Measurements from ENCODE around the gene FUT7.
"Not testable (repeated sequence)": the region's sequence is repeated elsewhere in the genome, so short reads cannot be mapped to it uniquely, and the experiment has no call there.

The FUT7 gene

DNA sequence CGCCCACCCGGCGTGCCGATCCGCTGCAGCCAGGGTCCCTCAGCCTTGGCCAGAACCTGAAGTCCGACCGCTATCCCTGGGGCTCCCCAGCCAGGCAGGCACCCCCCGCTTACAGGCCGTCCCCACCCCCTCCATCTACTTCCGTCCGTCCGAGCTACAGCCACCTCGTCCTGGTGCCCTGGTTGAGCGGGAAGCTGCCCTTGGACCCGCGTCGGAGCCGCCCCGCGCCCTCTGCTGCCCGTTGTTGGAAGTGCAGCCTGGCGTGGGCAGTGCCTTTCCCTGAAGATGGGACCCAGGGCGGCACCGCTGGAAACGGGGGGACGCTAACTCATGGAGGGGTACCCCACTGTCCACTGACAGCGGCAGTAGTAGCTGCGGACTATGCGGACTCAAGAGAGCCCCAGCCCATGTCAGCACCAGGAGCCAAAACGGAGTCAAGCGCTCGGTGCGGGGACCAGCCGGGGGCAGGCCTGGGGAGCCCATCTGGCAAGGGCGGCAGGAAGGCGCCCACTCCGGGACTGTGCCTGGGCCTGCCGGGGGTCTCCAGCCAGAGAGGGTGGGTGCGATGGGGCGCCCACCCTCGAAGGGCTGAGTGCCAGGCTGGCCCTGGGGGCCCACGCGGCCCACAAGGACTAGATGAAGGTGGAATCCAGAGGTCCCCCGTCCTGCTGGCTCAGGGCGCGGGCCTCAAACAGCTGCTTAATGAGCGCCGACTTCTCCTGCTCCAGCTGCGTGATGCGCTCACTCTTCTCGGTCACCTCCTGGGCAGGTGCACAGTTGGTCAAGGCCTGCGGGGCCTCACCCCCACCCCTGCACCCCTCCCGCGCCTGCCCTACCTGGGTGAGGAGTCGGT is 32.4 kb upstream of the FUT7 start:
- Histone ChIP-seq H3K27ac (ENCODE audit: low read depth, low read length) (no peak overlapping the region), H3K27me3 (ENCODE audit: insufficient read depth, low read length, poor library complexity) (no peaks in the 10 kb centered on the region), H3K36me3 (ENCODE audit: control insufficient read depth, insufficient read depth, low read length) (no peaks in the 10 kb centered on the region), H3K9ac (ENCODE audit: low read length) (peak overlapping the region; percentile 38), H4K5ac (ENCODE audit: low read length) (no peak overlapping the region), H3K23ac (ENCODE audit: low read length) (no peak overlapping the region), H3K4me1 (ENCODE audit: control insufficient read depth, low read depth, low read length) (no peaks in the 10 kb centered on the region), H4K8ac (ENCODE audit: low read depth, low read length) (no peak overlapping the region), H3K56ac (ENCODE audit: low read length) (peak overlapping the region; percentile 34), H3K4me2 (ENCODE audit: low read length) (no peak overlapping the region), H3K4me3 (ENCODE audit: low read length) (no peak overlapping the region), H3K79me2 (ENCODE audit: control insufficient read depth, insufficient read depth, low read length) (no peaks in the 10 kb centered on the region), H2BK5ac (ENCODE audit: low read length) (no peak overlapping the region), H3K4ac (ENCODE audit: low read depth, low read length) (no peak overlapping the region), H2BK15ac (replicated peaks; ENCODE audit: low read depth) (no peak overlapping the region), H2AK5ac (ENCODE audit: low read length) (no peak overlapping the region), H3K18ac (ENCODE audit: low read length) (no peak overlapping the region), H3K79me1 (ENCODE audit: low read length) (peaks cover 2% of the 10 kb centered on the region), H2BK120ac (ENCODE audit: low read depth, low read length) (no peak overlapping the region)
- no CpG with 5 or more reads among the region's 55 CpGs for WGBS (ENCODE audit: extremely low coverage, insufficient coverage, low lambda C conversion rate)
- no peak for DNase-seq

DNA sequence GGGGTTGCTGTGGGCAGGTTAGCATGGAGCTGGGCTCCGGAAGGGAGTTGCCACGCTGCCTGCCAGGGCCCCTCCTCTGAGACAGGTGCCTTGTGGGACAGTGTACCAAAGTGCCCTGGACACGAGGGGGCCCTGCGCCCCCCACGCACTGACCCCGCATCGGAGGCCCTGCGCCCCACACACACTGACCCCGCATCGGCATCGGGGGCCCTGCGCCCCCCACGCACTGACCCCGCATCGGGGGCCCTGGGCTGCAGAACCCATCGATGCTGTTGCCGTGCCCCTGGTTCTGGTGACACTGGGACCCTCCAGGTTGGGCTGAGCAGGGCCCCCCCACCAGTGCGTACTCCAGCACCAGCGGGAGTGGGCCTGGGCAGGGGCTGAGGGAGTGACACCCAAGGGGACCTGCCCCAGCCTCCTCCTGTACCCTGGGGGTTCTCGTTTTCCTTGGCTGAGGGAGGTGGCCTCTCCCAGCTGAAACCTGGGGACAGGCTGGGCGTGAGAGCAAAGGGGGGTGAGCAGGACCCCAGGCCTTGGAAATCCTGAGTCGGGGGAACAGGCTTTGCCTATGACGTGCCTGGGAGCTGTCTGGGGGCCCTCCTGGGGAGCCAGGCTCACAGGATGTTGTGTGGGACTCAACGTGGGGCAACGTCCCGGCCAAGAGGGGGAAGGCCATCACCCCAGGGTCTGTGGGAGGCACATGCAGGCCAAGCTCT is 31.6 kb upstream of the FUT7 start:
- Histone ChIP-seq H3K79me2 (ENCODE audit: control insufficient read depth, insufficient read depth, low read length) (no peaks in the 10 kb centered on the region), H3K18ac (ENCODE audit: low read length) (no peak overlapping the region), H3K4me1 (ENCODE audit: control insufficient read depth, low read depth, low read length) (no peaks in the 10 kb centered on the region), H3K27ac (ENCODE audit: low read depth, low read length) (no peak overlapping the region), H4K5ac (ENCODE audit: low read length) (no peak overlapping the region), H2AK5ac (ENCODE audit: low read length) (no peak overlapping the region), H3K4ac (ENCODE audit: low read depth, low read length) (no peak overlapping the region), H3K27me3 (ENCODE audit: insufficient read depth, low read length, poor library complexity) (no peaks in the 10 kb centered on the region), H2BK120ac (ENCODE audit: low read depth, low read length) (no peak overlapping the region), H3K9ac (ENCODE audit: low read length) (peak overlapping the region; percentile 38), H2BK15ac (replicated peaks; ENCODE audit: low read depth) (no peak overlapping the region), H3K56ac (ENCODE audit: low read length) (peak overlapping the region; percentile 34), H3K4me2 (ENCODE audit: low read length) (no peak overlapping the region), H4K8ac (ENCODE audit: low read depth, low read length) (no peak overlapping the region), H2BK5ac (ENCODE audit: low read length) (no peak overlapping the region), H3K36me3 (ENCODE audit: control insufficient read depth, insufficient read depth, low read length) (no peaks in the 10 kb centered on the region), H3K79me1 (ENCODE audit: low read length) (no peaks in the 10 kb centered on the region), H3K23ac (ENCODE audit: low read length) (no peak overlapping the region), H3K4me3 (ENCODE audit: low read length) (no peak overlapping the region)
- DNase-seq = no peak
- WGBS (ENCODE audit: extremely low coverage, insufficient coverage, low lambda C conversion rate) = no CpG with 5 or more reads among the region's 26 CpGs

DNA sequence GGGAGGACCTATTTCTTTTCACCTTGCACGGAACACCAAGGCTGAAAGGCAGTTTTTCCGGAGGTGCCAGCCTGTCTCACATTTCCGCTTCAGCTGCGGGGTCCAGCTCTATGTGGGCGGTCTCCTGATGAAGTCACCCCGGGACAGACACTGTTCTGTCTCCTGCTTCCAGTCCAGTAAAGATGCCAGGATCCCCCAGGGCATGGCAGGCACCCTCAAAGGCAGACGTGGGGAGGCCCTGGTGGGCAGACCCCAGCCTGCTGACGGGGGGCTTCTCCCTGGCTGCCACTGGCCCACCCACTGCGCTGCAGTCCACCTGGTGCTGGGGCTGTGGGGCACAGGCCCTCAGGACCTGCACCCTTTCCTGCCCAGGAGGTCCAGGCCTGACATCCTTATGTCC is 30.9 kb upstream of the FUT7 start:
- H3K4ac ChIP-seq (ENCODE audit: low read depth, low read length); H4K8ac ChIP-seq (ENCODE audit: low read depth, low read length); H3K27me3 ChIP-seq (ENCODE audit: insufficient read depth, low read length, poor library complexity); H3K56ac ChIP-seq (ENCODE audit: low read length); H3K4me2 ChIP-seq (ENCODE audit: low read length); H2BK5ac ChIP-seq (ENCODE audit: low read length); H3K23ac ChIP-seq (ENCODE audit: low read length); H3K9ac ChIP-seq (ENCODE audit: low read length); H3K4me1 ChIP-seq (ENCODE audit: control insufficient read depth, low read depth, low read length); DNase-seq; H2AK5ac ChIP-seq (ENCODE audit: low read length); H2BK120ac ChIP-seq (ENCODE audit: low read depth, low read length); H3K79me1 ChIP-seq (ENCODE audit: low read length); H2BK15ac ChIP-seq (replicated peaks; ENCODE audit: low read depth); H3K36me3 ChIP-seq (ENCODE audit: control insufficient read depth, insufficient read depth, low read length); H3K18ac ChIP-seq (ENCODE audit: low read length); H3K79me2 ChIP-seq (ENCODE audit: control insufficient read depth, insufficient read depth, low read length); H3K27ac ChIP-seq (ENCODE audit: low read depth, low read length); H4K5ac ChIP-seq (ENCODE audit: low read length); H3K4me3 ChIP-seq (ENCODE audit: low read length): not testable (repeated sequence)
- WGBS (ENCODE audit: extremely low coverage, insufficient coverage, low lambda C conversion rate) = no CpG with 5 or more reads among the region's 9 CpGs

DNA sequence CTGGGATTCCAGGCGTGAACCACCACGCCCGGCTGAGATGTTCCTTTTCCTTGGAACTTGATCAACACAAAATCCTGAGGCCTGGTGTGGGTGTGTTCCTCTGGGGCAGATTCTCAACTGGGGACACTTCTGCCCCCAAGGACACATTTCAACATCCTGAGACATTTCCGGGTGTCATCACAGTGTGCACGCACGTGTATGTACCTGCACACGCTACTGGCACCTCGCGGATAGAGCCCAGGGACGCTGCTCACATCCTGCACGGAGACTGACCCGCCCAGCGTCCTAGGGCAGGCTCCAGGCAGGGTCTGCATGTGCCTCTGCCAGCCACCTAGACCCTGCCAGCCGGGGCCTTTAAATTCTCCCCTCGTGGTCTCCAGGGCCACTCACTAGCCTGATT is 30.5 kb upstream of the FUT7 start:
- Histone ChIP-seq H4K8ac (ENCODE audit: low read depth, low read length) (no peak overlapping the region), H2AK5ac (ENCODE audit: low read length) (no peak overlapping the region), H3K23ac (ENCODE audit: low read length) (no peak overlapping the region), H3K56ac (ENCODE audit: low read length) (no peak overlapping the region), H3K27ac (ENCODE audit: low read depth, low read length) (no peak overlapping the region), H2BK120ac (ENCODE audit: low read depth, low read length) (no peak overlapping the region), H4K5ac (ENCODE audit: low read length) (no peak overlapping the region), H3K27me3 (ENCODE audit: insufficient read depth, low read length, poor library complexity) (no peaks in the 10 kb centered on the region), H3K18ac (ENCODE audit: low read length) (no peak overlapping the region), H3K79me1 (ENCODE audit: low read length) (no peaks in the 10 kb centered on the region), H3K36me3 (ENCODE audit: control insufficient read depth, insufficient read depth, low read length) (no peaks in the 10 kb centered on the region), H3K9ac (ENCODE audit: low read length) (no peak overlapping the region), H2BK15ac (replicated peaks; ENCODE audit: low read depth) (no peak overlapping the region), H2BK5ac (ENCODE audit: low read length) (no peak overlapping the region), H3K4me3 (ENCODE audit: low read length) (no peak overlapping the region), H3K4me2 (ENCODE audit: low read length) (no peak overlapping the region), H3K4ac (ENCODE audit: low read depth, low read length) (no peak overlapping the region), H3K4me1 (ENCODE audit: control insufficient read depth, low read depth, low read length) (no peaks in the 10 kb centered on the region), H3K79me2 (ENCODE audit: control insufficient read depth, insufficient read depth, low read length) (no peaks in the 10 kb centered on the region)
- no peak for DNase-seq
- no CpG with 5 or more reads among the region's 15 CpGs for WGBS (ENCODE audit: extremely low coverage, insufficient coverage, low lambda C conversion rate)

DNA sequence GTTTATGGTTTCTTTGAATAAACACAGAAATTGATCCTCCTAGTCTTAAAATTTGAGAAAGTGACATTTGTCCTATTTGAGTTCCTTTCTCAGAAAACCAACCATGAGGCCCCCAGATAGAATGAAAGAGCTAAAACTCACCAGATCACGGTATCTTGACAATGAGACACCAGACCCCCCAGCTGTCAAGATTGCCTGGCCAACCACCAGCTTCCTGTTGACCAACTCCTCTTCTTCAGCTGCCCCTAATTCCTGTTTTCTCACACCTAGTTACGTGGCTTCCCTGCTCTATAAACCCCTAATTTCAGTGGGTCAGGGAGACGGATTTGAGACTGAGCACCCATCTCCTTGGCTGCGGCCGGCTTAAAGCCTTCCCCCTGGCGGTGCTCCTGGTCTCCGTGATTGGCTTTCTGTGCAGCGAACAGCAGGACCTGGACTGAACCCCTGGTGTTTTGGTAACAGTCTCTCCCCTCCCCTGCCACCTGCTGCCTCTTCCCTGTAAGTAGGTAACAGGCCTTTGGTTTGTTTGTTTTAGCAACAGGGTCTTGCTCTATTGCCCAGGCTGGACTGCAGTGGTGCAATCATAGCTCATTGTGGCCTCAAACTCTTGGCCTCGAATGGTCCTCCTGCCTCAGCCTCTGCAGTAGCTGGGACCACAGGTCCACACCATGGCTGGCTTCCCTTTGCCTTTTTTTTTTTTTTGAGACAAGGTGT is 26.8 kb upstream of the FUT7 start:
- no peaks in the 10 kb centered on the region for H3K79me1 ChIP-seq (ENCODE audit: low read length)
- no peak overlapping the region for H3K9ac ChIP-seq (ENCODE audit: low read length)
- no CpG with 5 or more reads among the region's 9 CpGs for WGBS (ENCODE audit: extremely low coverage, insufficient coverage, low lambda C conversion rate)
- peaks cover under 1% of the 10 kb centered on the region for H3K27me3 ChIP-seq (ENCODE audit: insufficient read depth, low read length, poor library complexity)
- H3K56ac ChIP-seq (ENCODE audit: low read length) = no peak overlapping the region
- no peak overlapping the region for H3K4ac ChIP-seq (ENCODE audit: low read depth, low read length)
- no peak overlapping the region for H2BK15ac ChIP-seq (replicated peaks; ENCODE audit: low read depth)
- no peak overlapping the region for H2BK120ac ChIP-seq (ENCODE audit: low read depth, low read length)
- H2AK5ac ChIP-seq (ENCODE audit: low read length) = no peak overlapping the region
- H4K5ac ChIP-seq (ENCODE audit: low read length) = no peak overlapping the region
- DNase-seq = no peak
- no peaks in the 10 kb centered on the region for H3K36me3 ChIP-seq (ENCODE audit: control insufficient read depth, insufficient read depth, low read length)
- H3K23ac ChIP-seq (ENCODE audit: low read length) = no peak overlapping the region
- H3K4me3 ChIP-seq (ENCODE audit: low read length) = no peak overlapping the region
- H3K18ac ChIP-seq (ENCODE audit: low read length) = no peak overlapping the region
- peaks cover 2% of the 10 kb centered on the region for H3K4me1 ChIP-seq (ENCODE audit: control insufficient read depth, low read depth, low read length)
- no peak overlapping the region for H3K4me2 ChIP-seq (ENCODE audit: low read length)
- H2BK5ac ChIP-seq (ENCODE audit: low read length) = no peak overlapping the region
- H3K27ac ChIP-seq (ENCODE audit: low read depth, low read length) = no peak overlapping the region
- no peaks in the 10 kb centered on the region for H3K79me2 ChIP-seq (ENCODE audit: control insufficient read depth, insufficient read depth, low read length)
- H4K8ac ChIP-seq (ENCODE audit: low read depth, low read length) = no peak overlapping the region

All from mesendoderm (in vitro differentiated cells).